ENCODE measurements around the gene HCFC1.
A peak's percentile ranks its signal among the peaks of the same experiment; 100 is the strongest.

The HCFC1 gene

DNA sequence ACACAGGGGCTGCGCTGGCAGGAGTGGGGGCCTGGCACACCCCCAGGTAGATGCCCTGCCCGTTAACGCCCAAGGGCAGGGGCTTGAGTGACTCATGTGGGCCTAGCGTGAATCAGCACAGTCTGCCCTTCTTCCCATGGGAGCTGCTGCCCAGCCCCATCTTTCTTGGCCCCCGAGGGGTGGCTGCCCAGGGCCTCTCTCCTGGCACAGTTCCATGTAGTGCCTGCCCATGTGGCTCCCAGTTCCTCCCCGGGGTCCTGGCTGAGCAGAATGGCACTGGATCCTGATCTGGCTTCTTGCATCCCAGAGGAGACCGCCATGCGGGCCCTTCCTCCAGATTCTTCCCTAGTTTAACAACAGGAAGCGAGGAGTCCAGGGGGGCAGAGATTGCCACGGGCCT, 69.2 kb downstream of the HCFC1 start:
- TF ChIP-seq, protein P1, sequence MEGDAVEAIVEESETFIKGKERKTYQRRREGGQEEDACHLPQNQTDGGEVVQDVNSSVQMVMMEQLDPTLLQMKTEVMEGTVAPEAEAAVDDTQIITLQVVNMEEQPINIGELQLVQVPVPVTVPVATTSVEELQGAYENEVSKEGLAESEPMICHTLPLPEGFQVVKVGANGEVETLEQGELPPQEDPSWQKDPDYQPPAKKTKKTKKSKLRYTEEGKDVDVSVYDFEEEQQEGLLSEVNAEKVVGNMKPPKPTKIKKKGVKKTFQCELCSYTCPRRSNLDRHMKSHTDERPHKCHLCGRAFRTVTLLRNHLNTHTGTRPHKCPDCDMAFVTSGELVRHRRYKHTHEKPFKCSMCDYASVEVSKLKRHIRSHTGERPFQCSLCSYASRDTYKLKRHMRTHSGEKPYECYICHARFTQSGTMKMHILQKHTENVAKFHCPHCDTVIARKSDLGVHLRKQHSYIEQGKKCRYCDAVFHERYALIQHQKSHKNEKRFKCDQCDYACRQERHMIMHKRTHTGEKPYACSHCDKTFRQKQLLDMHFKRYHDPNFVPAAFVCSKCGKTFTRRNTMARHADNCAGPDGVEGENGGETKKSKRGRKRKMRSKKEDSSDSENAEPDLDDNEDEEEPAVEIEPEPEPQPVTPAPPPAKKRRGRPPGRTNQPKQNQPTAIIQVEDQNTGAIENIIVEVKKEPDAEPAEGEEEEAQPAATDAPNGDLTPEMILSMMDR (IDR thresholded peaks at IDR 0.05; ENCODE audit: unreplicated experiment in 3 of 3), result no peak
- Mint-ChIP-seq H3K4me3 (no peak overlapping the region), H3K36me3 (ENCODE audit: low read depth) (no peaks in the 10 kb centered on the region), H3K9me3 (peaks cover 9% of the 10 kb centered on the region), H3K27me3 (ENCODE audit: low read depth) (no peaks in the 10 kb centered on the region), H3K4me1 (peaks cover 17% of the 10 kb centered on the region), H3K27ac (no peak overlapping the region)

DNA sequence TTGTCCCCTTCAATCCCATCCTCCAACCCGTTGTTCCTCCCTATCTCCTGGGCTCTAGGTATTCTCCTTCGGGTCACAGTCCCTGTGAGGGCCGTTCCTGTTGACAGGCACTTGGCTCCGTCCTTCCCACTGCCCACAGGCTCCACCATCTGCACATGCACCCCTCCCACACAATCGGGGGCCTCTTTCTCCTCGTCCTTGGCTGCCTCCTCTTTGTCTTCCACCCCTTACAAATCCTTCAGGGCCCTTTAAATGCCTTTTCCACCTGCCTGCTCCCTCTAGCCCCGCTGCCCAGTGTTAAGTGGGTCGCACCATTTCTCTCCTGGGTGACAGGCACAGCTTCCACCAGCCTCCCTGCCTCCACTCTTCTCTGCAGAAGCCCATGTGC, 69.9 kb downstream of the HCFC1 start:
- TF ChIP-seq, protein P1 (IDR thresholded peaks at IDR 0.05; ENCODE audit: unreplicated experiment in 3 of 3), result no peak

DNA sequence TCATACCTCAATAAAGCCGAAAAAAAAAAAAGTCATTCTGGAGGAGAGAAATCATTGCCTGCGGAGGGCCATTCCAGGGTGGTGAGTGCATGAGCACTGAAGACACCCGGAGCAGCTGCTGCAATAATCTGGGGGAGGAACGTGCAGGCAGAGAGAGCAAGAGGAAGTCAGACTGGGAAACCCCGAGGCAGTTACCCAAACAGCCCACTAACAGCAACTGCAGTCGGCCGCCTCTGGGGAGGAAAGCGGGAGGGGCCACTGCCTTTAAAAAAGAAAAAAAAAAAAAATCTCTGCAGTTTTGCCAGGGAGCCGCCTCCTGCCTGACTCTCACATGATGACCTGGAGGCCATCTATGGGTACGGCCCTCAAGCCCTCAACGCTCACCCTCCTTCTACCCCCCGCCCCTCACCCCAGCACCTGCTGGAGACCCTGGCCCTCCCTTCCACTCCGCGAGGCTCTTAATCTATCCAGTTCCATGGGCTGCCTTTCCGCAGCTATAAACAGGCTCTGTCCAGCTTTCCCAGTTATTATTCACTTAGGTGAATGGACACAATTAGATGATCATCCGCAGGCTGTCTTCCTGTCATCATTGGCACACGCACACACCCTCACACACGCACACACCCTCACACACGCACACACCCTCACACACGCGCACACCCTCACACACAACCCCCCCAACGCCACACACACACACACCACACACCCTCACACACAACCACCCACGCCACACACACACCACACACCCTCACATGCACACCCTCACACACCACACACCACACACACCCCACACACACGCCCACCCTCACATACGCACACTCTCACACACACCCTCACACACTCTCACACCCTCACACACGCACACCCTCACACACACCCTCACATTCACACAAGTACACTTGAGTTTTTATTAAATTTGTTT, 70.5 kb downstream of the HCFC1 start:
- H3K4me3 Mint-ChIP-seq, result peak overlapping the region; percentile 13 to 64 (median 54)
- peaks cover 9% of the 10 kb centered on the region for H3K9me3 Mint-ChIP-seq
- H3K36me3 Mint-ChIP-seq (ENCODE audit: low read depth), result no peaks in the 10 kb centered on the region
- H3K27ac Mint-ChIP-seq, result peak overlapping the region in 2 of 3 experiments; percentile 70 to 81
- H3K4me1 Mint-ChIP-seq, result peaks cover 17% of the 10 kb centered on the region
- H3K27me3 Mint-ChIP-seq (ENCODE audit: low read depth), result no peaks in the 10 kb centered on the region
- TF ChIP-seq, protein P1 (IDR thresholded peaks at IDR 0.05; ENCODE audit: unreplicated experiment in 3 of 3), result no peak

More for the DNA sequence above, 69.9 kb downstream of the HCFC1 start:
- H3K4me3 Mint-ChIP-seq, result peak overlapping the region in 2 of 3 experiments; percentile 54 to 64
- H3K27me3 Mint-ChIP-seq (ENCODE audit: low read depth), result no peaks in the 10 kb centered on the region
- no peaks in the 10 kb centered on the region for H3K36me3 Mint-ChIP-seq (ENCODE audit: low read depth)
- H3K4me1 Mint-ChIP-seq, result peaks cover 17% of the 10 kb centered on the region
- peaks cover 9% of the 10 kb centered on the region for H3K9me3 Mint-ChIP-seq
- peak overlapping the region in 1 of 3 experiments; percentile 81 for H3K27ac Mint-ChIP-seq

DNA sequence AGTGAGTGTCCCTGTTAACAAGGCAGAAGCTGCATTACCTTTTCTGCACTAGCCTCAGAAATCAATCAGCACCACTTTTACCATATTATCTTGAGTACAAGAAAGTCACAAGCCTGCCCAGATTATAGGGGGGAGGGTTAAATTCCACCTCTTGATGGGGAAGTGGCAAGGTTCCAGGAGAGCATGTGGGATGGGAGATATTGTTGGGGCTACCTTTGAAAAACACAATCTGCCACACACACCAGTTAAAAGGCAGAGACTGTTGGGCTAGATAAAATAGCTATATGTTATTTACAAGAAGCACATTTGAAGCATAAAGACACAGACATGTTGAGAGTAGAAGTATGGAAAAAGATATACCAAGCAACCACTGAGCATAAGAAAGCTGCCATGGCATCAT, 73.7 kb downstream of the HCFC1 start:
- H3K9me3 Mint-ChIP-seq, result peaks cover 22% of the 10 kb centered on the region
- no peaks in the 10 kb centered on the region for H3K27me3 Mint-ChIP-seq (ENCODE audit: low read depth)
- H3K36me3 Mint-ChIP-seq (ENCODE audit: low read depth), result no peaks in the 10 kb centered on the region
- peaks cover 17% of the 10 kb centered on the region for H3K4me1 Mint-ChIP-seq
- TF ChIP-seq, protein P1 (IDR thresholded peaks at IDR 0.05; ENCODE audit: unreplicated experiment in 3 of 3), result no peak
- H3K4me3 Mint-ChIP-seq, result no peak overlapping the region
- no peak overlapping the region for H3K27ac Mint-ChIP-seq

Measured in nephron (organoid).